A549 (cell line): Measurements from ENCODE around the gene P3H2. TPM values are rescaled to one million over a fixed set of nuclear protein-coding genes. Genes with fewer than 3 reads are reported as not detected.

Source experiments
- ATAC-seq, 2 experiments: fragments of 200-7000 bp in 1 of 2; fragments of >200 bp in 1 of 2; cut with Nextera tagmentation in 1 of 2; cut with Tn5 transposase in 1 of 2; 3 replicates each; pipeline versions ENCODE4 v1.8.0 to v1.9.1; 2018 to 2020; ENCODE audit warnings: mild to moderate bottlenecking in 1 of 2, moderate library complexity in 1 of 2
- CTCF ChIA-PET: fragments of 300-600 bp; sonication (Branson Sonifier 250); formaldehyde crosslinking; extraction: SDS; loops from one replicate; lab custom pipeline; 2021; ENCODE audit warnings: antibody characterized with exemption, inconsistent platforms; lab: Yijun Ruan, JAX
- POLR2A ChIA-PET: fragments of 350-600 bp; formaldehyde crosslinking; extraction: SDS; loops from one replicate; lab custom pipeline; 2021; ENCODE audit warnings: antibody characterized with exemption, inconsistent platforms; lab: Yijun Ruan, JAX
- DNase-seq, 2 experiments: peaks; one replicate each; pipeline versions ENCODE4 v3.0.0 to v3.0.0-alpha.2; 2011 to 2016; ENCODE audit warnings: low read depth in 1 of 2, low spot score in 1 of 2
- FAIRE-seq: peaks from 2 replicates; lab custom pipeline; 2011; peaks lifted over from hg19 to GRCh38; lab: Jason Lieb, UNC
- H3K27ac ChIP-seq, 2 experiments: fragments of >200 bp; sonication (Bioruptor Twin); formaldehyde crosslinking; 3 replicates each; pipeline ENCODE4 v1.5.1; 2016 to 2017
- H3K4me1 ChIP-seq: fragments of >200 bp; sonication (Bioruptor Twin); formaldehyde crosslinking; 3 replicates; pipeline ENCODE4 v1.6.1; 2016
- H3K4me2 ChIP-seq: fragments of >200 bp; sonication (Bioruptor Twin); formaldehyde crosslinking; 3 replicates; pipeline ENCODE4 v1.6.1; 2016
- H3K4me3 ChIP-seq: fragments of >200 bp; sonication (Bioruptor Twin); formaldehyde crosslinking; 3 replicates; pipeline ENCODE4 v1.5.1; 2016
- H3K9me3 ChIP-seq: fragments of >200 bp; sonication (Bioruptor Twin); formaldehyde crosslinking; 3 replicates; pipeline ENCODE4 v1.6.1; 2016
- CBX2 ChIP-seq: fragments of 200-600 bp; sonication (generic); IDR thresholded peaks from 2 replicates; pipeline ENCODE4 v1.6.1; 2016; ENCODE audit warnings: low read depth, mild to moderate bottlenecking, borderline replicate concordance
- CBX8 ChIP-seq: fragments of 200-600 bp; sonication (generic); IDR thresholded peaks from 2 replicates; pipeline ENCODE4 v1.6.1; 2016
- CEBPB ChIP-seq, 2 experiments: fragments of >200 bp in 1 of 2; sonication (Bioruptor Twin) in 1 of 2; formaldehyde crosslinking in 1 of 2; IDR thresholded peaks; 2 replicates each; pipeline ENCODE4 v1.6.1; 2012 to 2016
- CHD4 ChIP-seq: fragments of 200-600 bp; sonication (generic); IDR thresholded peaks from 2 replicates; pipeline ENCODE4 v1.6.1; 2016; ENCODE audit warnings: antibody characterized with exemption, mild to moderate bottlenecking, borderline replicate concordance
- ELK1 ChIP-seq: fragments of 150-350 bp; IDR thresholded peaks from 2 replicates; pipeline ENCODE4 v1.6.1; 2014; ENCODE audit warnings: low read depth, mild to moderate bottlenecking, low read length
- HDAC2 ChIP-seq: fragments of 200-600 bp; sonication (generic); IDR thresholded peaks from 2 replicates; pipeline ENCODE4 v1.6.1; 2016
- HEYL ChIP-seq: fragments of 250-450 bp; sonication (Bioruptor Pico); IDR thresholded peaks from 2 replicates; pipeline ENCODE4 v1.8.0; 2021; ENCODE audit warnings: mild to moderate bottlenecking, moderate library complexity
- JUN ChIP-seq, 2 experiments: fragments of >200 bp; sonication (Bioruptor Twin); formaldehyde crosslinking; IDR thresholded peaks; 2 replicates in 1 of 2; 3 replicates in 1 of 2; pipeline ENCODE4 v1.6.1; 2016 to 2017
- JUNB ChIP-seq: fragments of >200 bp; sonication (Bioruptor Twin); formaldehyde crosslinking; IDR thresholded peaks from 2 replicates; pipeline ENCODE4 v1.6.1; 2016
- KDM1A ChIP-seq: fragments of 200-600 bp; sonication (generic); IDR thresholded peaks from 2 replicates; pipeline ENCODE4 v1.6.1; 2016; ENCODE audit warnings: low read depth, mild to moderate bottlenecking
- KDM5A ChIP-seq: fragments of 200-600 bp; sonication (generic); IDR thresholded peaks from 2 replicates; pipeline ENCODE4 v1.6.1; 2016; ENCODE audit warnings: antibody characterized with exemption, mild to moderate bottlenecking
- MAZ ChIP-seq: fragments of 150-350 bp; IDR thresholded peaks from 2 replicates; pipeline ENCODE4 v1.6.1; 2014; ENCODE audit warnings: antibody characterized with exemption, low read depth, low read length, borderline replicate concordance
- PHF8 ChIP-seq: fragments of 200-600 bp; sonication (generic); IDR thresholded peaks from 2 replicates; pipeline ENCODE4 v1.6.1; 2016; ENCODE audit warnings: low read depth, mild to moderate bottlenecking, antibody characterized with exemption, moderate library complexity, borderline replicate concordance
- POLR2A ChIP-seq: IDR thresholded peaks from 2 replicates; pipeline ENCODE4 v1.6.1; 2012; ENCODE audit warnings: mild to moderate bottlenecking, low read length
- RAD21 ChIP-seq, 2 experiments: fragments of >200 bp in 1 of 2; sonication (Bioruptor Twin) in 1 of 2; formaldehyde crosslinking in 1 of 2; IDR thresholded peaks in 1 of 2; conservative IDR thresholded peaks in 1 of 2; 2 replicates in 1 of 2; 3 replicates in 1 of 2; pipeline ENCODE4 v1.6.1; 2012 to 2018; ENCODE audit warnings: inconsistent platforms in 1 of 2
- REST ChIP-seq: fragments of 200-600 bp; sonication (generic); IDR thresholded peaks from 2 replicates; pipeline ENCODE4 v1.6.1; 2016; ENCODE audit warnings: antibody characterized with exemption, mild to moderate bottlenecking, moderate library complexity
- ZNF302 ChIP-seq: fragments of 250-450 bp; sonication (Bioruptor Pico); IDR thresholded peaks from 2 replicates; pipeline ENCODE4 v1.9.0; 2021; ENCODE audit warnings: inconsistent platforms, mild to moderate bottlenecking, moderate library complexity
- WGBS: methylation state at CpG from one replicate; pipeline ENCODE4 v1.1.6; 2017; ENCODE audit errors: missing lambda C conversion rate; 5-methylcytosine and 5-hydroxymethylcytosine counted together
- polyA plus RNA-seq, 4 experiments: library from polyadenylated mRNA; depleted of rRNA in 3 of 4; stranded (reverse); fragments of >200 nt; fragmentation: RNase III in 1 of 4; extraction: RNeasy Plus Mini Kit Qiagen cat#74134 plus additional on column Dnase treatment in 1 of 4; gene quantifications; 2 replicates in 3 of 4; 3 replicates in 1 of 4; pipeline ENCODE4 v1.2.3, GENCODE V29; 2011 to 2017
- TF ChIP-seq, protein P1 (sequence below): fragments of 250-450 bp; sonication (Bioruptor Pico); IDR thresholded peaks from 2 replicates; pipeline ENCODE4 v1.5.0; 2021; ENCODE audit warnings: mild to moderate bottlenecking, moderate library complexity, borderline replicate concordance

P3H2 gene
- polyA plus RNA-seq, 2 of the 4 experiments (the other 2 are of a cell fraction) = 56.6 to 72.5 TPM

- ATAC-seq (no peak), FAIRE-seq (no peak), DNase-seq (no peak)
- H3K9me3 ChIP-seq = no peaks in the 10 kb centered on the region
- no peak for TF ChIP-seq POLR2A
- TF ChIP-seq, protein P1, sequence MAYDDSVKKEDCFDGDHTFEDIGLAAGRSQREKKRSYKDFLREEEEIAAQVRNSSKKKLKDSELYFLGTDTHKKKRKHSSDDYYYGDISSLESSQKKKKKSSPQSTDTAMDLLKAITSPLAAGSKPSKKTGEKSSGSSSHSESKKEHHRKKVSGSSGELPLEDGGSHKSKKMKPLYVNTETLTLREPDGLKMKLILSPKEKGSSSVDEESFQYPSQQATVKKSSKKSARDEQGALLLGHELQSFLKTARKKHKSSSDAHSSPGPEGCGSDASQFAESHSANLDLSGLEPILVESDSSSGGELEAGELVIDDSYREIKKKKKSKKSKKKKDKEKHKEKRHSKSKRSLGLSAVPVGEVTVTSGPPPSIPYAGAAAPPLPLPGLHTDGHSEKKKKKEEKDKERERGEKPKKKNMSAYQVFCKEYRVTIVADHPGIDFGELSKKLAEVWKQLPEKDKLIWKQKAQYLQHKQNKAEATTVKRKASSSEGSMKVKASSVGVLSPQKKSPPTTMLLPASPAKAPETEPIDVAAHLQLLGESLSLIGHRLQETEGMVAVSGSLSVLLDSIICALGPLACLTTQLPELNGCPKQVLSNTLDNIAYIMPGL (CRISPR knock-in tag) = no peak
- no peak for TF ChIP-seq CBX2
- no peak for TF ChIP-seq KDM5A
- no peak for TF ChIP-seq MAZ
- no peak for TF ChIP-seq ELK1
- no peak for TF ChIP-seq ZNF302
- TF ChIP-seq RAD21 (conservative IDR thresholded peaks at IDR 0.05 in 1 of 2, IDR thresholded peaks at IDR 0.05 in 1 of 2) = no peak
- TF ChIP-seq CHD4 = no peak
- no peak for TF ChIP-seq PHF8
- TF ChIP-seq REST = no peak
- no peak overlapping the region for H3K27ac ChIP-seq
- ChIA-PET CTCF (interaction anchor here (0.9 kb wide), 1 partner anchor 9 kb away, joined by 3 read pairs; no protein-coding TSS in a partner anchor), POLR2A (no interaction called here)
- H3K4me2 ChIP-seq = no peak overlapping the region
- peaks cover 56% of the 10 kb centered on the region for H3K4me1 ChIP-seq
- 91% methylated on average over 4 of the region's 4 CpGs for WGBS
- H3K4me3 ChIP-seq = no peak overlapping the region
Measured at GRCh38 chr3:190060192-190060775, 60.4 kb downstream of the P3H2 start.

- Histone ChIP-seq H3K4me2 (peak overlapping the region; percentile 27), H3K27ac (peak overlapping the region in 1 of 2 experiments; percentile 73; a peak in 3 of 6 replicates), H3K9me3 (no peaks in the 10 kb centered on the region), H3K4me3 (no peak overlapping the region), H3K4me1 (peaks cover 57% of the 10 kb centered on the region)
- TF ChIP-seq ELK1 = no peak
- no peak for TF ChIP-seq KDM1A
- no peak for TF ChIP-seq HEYL (CRISPR knock-in tag)
- TF ChIP-seq CEBPB (IDR thresholded peaks at IDR 0.05) = no peak
- no peak for TF ChIP-seq JUN (IDR thresholded peaks at IDR 0.05)
- TF ChIP-seq CBX8 = no peak
- no peak for TF ChIP-seq HDAC2
- no peak for TF ChIP-seq JUNB
- CTCF ChIA-PET = no interaction called here
- POLR2A ChIA-PET = no interaction called here
- FAIRE-seq (no peak), ATAC-seq (peak; percentile 30 to 34; a peak in 4 of 6 replicates), DNase-seq (no peak)
- 0% methylated on average over 1 of the region's 1 CpG for WGBS
Measured at GRCh38 chr3:190059242-190059590, 61.5 kb downstream of the P3H2 start.
